Measurements from ENCODE around the gene MZF1.

The MZF1 gene

GRCh38 chr19:58568453-58569130 lies 4.5 kb downstream of the MZF1 start:
- ATAC-seq, result no peak
- TF ChIP-seq PATZ1 (CRISPR knock-in tag; IDR thresholded peaks at IDR 0.05; ENCODE audit: borderline replicate concordance) (no peak), ZC3H10 (CRISPR knock-in tag; IDR thresholded peaks at IDR 0.05) (no peak), TOX (CRISPR knock-in tag; IDR thresholded peaks at IDR 0.05; ENCODE audit: borderline replicate concordance) (no peak), RARB (CRISPR knock-in tag; IDR thresholded peaks at IDR 0.05) (no peak), CSDC2 (CRISPR knock-in tag; IDR thresholded peaks at IDR 0.05) (no peak), CREB5 (CRISPR knock-in tag; IDR thresholded peaks at IDR 0.05; ENCODE audit: low read depth) (no peak), PPARA (CRISPR knock-in tag; IDR thresholded peaks at IDR 0.05; ENCODE audit: borderline replicate concordance) (no peak), POU6F1 (CRISPR knock-in tag; IDR thresholded peaks at IDR 0.05; ENCODE audit: borderline replicate concordance, low read depth) (no peak), ZNF565 (CRISPR knock-in tag; conservative IDR thresholded peaks at IDR 0.05; ENCODE audit: low read depth) (no peak), ARNTL (CRISPR knock-in tag; IDR thresholded peaks at IDR 0.05; ENCODE audit: borderline replicate concordance, low read depth) (no peak), TCF4 (CRISPR knock-in tag; IDR thresholded peaks at IDR 0.05; ENCODE audit: borderline replicate concordance) (no peak)

GRCh38 chr19:58566989-58567388 lies 6.1 kb downstream of the MZF1 start:
- no peak for TF ChIP-seq PATZ1 (CRISPR knock-in tag; IDR thresholded peaks at IDR 0.05; ENCODE audit: borderline replicate concordance)
- no peak for TF ChIP-seq ISL1 (CRISPR knock-in tag; IDR thresholded peaks at IDR 0.05)
- TF ChIP-seq OSR1 (CRISPR knock-in tag; IDR thresholded peaks at IDR 0.05), result no peak
- no peak for TF ChIP-seq ZFP30 (CRISPR knock-in tag; IDR thresholded peaks at IDR 0.05)
- TF ChIP-seq ESRRG (CRISPR knock-in tag; IDR thresholded peaks at IDR 0.05), result no peak
- TF ChIP-seq TSHZ2 (CRISPR knock-in tag; IDR thresholded peaks at IDR 0.05), result no peak
- TF ChIP-seq TCF4 (CRISPR knock-in tag; IDR thresholded peaks at IDR 0.05; ENCODE audit: borderline replicate concordance), result no peak
- no peak for TF ChIP-seq CSRNP3 (CRISPR knock-in tag; IDR thresholded peaks at IDR 0.05)
- no peak for TF ChIP-seq ARNTL (CRISPR knock-in tag; IDR thresholded peaks at IDR 0.05; ENCODE audit: borderline replicate concordance, low read depth)
- no peak for ATAC-seq

GRCh38 chr19:58563823-58564222 lies 9.3 kb downstream of the MZF1 start:
- ATAC-seq, result no peak
- TF ChIP-seq CSDC2 (CRISPR knock-in tag; IDR thresholded peaks at IDR 0.05), result no peak
- no peak for TF ChIP-seq ARNTL (CRISPR knock-in tag; IDR thresholded peaks at IDR 0.05; ENCODE audit: borderline replicate concordance, low read depth)
- no peak for TF ChIP-seq ZNF565 (CRISPR knock-in tag; conservative IDR thresholded peaks at IDR 0.05; ENCODE audit: low read depth)
- TF ChIP-seq CSRNP3 (CRISPR knock-in tag; IDR thresholded peaks at IDR 0.05), result no peak
- no peak for TF ChIP-seq TOX (CRISPR knock-in tag; IDR thresholded peaks at IDR 0.05; ENCODE audit: borderline replicate concordance)
- no peak for TF ChIP-seq BACH2 (CRISPR knock-in tag; IDR thresholded peaks at IDR 0.05; ENCODE audit: borderline replicate concordance)
- no peak for TF ChIP-seq POU6F1 (CRISPR knock-in tag; IDR thresholded peaks at IDR 0.05; ENCODE audit: borderline replicate concordance, low read depth)
- no peak for TF ChIP-seq ESRRG (CRISPR knock-in tag; IDR thresholded peaks at IDR 0.05)
- no peak for TF ChIP-seq PATZ1 (CRISPR knock-in tag; IDR thresholded peaks at IDR 0.05; ENCODE audit: borderline replicate concordance)

All from SK-N-SH treated with all-trans-retinoic acid at 6 μM for 48 hours (cell line).